HG03025 (cell line): Measurements from ENCODE around the gene ABHD2.
A peak's percentile ranks its signal among the peaks of the same experiment; 100 is the strongest.
"Not testable (repeated sequence)": the region's sequence is repeated elsewhere in the genome, so short reads cannot be mapped to it uniquely, and the experiment has no call there.

Experiments
- ATAC-seq: cut with Tn5 transposase; IDR thresholded peaks from one replicate; pipeline ENCODE4 v1.9.1; 2021; ENCODE audit warnings: mild to moderate bottlenecking, moderate library complexity; ENCODE audit not compliant: unreplicated experiment, low FRiP score

ABHD2 gene

GRCh38 chr15:89087830-89088604 is at the start of gene ABHD2:
Gene ABHD2 (plus strand): TSS chr15:89088456. CDS start chr15:89116328, 27,872 bp downstream.
- ATAC-seq, result peak; percentile 97

DNA sequence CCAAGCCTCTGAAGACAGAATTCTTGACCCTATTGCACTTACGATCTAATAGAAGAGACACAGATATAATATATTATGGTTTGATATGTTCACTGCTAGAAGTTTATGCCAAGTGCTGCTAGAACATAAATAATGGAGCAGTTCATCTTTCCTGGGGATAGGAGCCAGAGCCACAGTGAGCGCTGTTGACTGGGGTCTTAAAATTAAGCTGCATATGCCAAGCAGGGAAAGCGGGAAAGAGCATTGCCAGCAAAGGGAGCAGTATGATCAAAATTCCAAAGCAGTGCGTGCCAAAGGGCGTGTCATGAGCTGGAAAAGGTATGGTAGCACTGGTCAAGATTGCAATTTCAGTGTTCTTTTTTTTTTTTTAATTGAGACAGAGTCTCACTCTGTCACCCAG is 49.1 kb upstream of the ABHD2 start:
- no peak for ATAC-seq

- no peak for ATAC-seq
Observed at GRCh38 chr15:89041507-89041906, 46.7 kb upstream of the ABHD2 start.

- ATAC-seq, result no peak
Observed at GRCh38 chr15:89042387-89042786, 45.9 kb upstream of the ABHD2 start.

GRCh38 chr15:89043031-89044002 is 44.9 kb upstream of the ABHD2 start:
- ATAC-seq, result no peak

GRCh38 chr15:89049016-89049666 is 39.1 kb upstream of the ABHD2 start:
- ATAC-seq, result not testable (repeated sequence)

DNA sequence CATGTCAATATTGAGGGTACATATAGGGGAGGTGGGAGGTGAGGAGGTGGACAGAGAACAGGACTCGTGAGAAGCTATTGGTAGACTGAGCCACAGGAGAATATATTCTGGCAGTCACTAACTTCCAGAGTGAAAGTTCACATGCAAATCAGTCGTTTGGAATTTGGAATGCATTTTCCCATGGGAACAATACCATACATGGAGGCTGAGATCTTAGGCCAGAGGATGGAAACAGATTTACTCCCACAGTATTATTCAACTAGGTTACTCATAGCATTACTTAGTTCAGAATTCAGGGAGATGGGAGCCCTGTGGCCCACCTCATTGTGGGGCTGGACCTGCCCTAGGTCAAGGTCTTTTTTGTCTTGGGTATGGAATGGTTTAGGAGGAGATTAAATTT is 36.4 kb upstream of the ABHD2 start:
- ATAC-seq, result no peak

GRCh38 chr15:89052474-89052873 is 35.8 kb upstream of the ABHD2 start:
- ATAC-seq, result no peak

DNA sequence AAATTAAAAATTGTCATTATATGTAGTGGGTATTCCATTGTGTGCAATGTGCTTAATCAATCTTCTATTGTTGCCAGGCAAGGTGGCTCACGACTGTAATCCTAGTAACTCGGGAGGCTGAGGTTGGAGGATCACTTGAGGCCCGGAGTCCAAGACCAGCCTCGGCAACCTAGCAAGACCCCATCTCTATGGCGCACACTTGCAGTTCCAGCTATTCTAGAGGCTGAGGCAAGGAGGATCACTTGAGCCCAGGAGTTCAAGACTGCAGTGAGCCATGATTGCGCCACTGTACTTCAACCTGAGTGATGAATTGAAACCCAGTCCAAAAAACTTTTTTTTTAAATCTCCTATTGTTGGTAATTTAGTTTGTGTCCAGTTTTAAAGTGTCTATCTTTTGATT is 33.4 kb upstream of the ABHD2 start:
- ATAC-seq, result no peak

- no peak for ATAC-seq
Observed at GRCh38 chr15:89057506-89058133, 30.6 kb upstream of the ABHD2 start.

DNA sequence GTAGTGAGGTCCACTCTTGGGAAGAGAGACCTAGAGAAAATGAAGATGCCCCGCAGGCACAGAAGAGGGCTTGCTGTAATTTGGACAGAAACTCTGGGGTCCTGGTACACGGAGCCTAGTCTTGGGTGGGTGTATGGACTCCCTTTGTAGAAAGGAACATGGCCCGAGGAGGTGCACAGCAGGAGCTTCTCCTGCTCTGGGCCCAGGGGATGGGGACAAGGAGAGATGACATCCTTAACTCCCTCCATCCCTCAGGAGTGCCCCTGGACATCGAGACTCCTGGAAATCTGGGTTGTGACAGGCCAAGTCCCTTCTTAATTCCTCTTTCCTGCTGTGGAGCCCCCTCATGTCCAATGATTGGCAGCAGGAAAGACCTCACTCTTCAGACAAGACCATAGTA is 29.9 kb upstream of the ABHD2 start:
- ATAC-seq, result no peak

GRCh38 chr15:89058876-89059405 is 29.3 kb upstream of the ABHD2 start:
- ATAC-seq, result no peak

- no peak for ATAC-seq
Observed at GRCh38 chr15:89066280-89066679, 22.0 kb upstream of the ABHD2 start.

DNA sequence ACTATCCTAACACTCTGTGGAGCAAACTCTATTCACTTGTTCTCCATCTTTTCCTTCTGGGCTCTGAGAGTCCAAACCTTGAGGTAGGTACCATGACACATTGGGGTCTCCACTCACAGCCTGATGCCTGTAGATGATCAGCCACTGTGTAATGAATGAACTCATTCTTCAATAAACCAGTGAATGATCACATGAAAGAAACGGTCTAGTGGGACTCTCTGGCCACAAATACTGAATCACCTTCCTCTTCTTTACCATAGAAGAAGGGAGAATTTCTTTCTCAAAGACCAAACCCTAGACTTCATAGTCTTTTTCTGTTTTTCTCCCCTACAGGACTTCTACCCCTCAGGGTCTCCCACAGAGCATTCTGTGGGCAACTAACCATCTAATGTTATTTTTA is 20.5 kb upstream of the ABHD2 start:
- no peak for ATAC-seq

DNA sequence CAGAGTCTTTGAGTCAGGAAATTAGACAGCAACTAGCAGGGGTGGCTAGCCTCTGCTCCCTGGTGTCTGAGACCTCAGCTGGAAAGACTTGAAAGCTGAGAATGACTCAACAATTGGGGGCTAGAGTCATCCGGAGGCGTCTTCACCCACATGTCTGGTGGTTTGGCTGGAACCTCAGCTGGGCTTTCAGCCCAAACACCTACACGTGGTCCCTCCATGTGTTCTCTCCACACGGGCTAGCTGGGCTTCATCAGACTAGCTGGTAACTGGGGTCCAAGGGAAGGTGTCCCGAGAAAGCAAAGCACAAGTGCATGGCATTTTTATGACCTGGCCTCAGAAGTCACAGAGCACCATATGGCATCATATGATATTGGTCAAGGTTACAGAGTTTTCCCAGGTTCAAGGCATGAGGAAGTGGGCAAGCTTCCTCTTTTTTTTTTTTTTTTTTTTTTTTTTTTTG is 19.9 kb upstream of the ABHD2 start:
- ATAC-seq, result peak; percentile 87

DNA sequence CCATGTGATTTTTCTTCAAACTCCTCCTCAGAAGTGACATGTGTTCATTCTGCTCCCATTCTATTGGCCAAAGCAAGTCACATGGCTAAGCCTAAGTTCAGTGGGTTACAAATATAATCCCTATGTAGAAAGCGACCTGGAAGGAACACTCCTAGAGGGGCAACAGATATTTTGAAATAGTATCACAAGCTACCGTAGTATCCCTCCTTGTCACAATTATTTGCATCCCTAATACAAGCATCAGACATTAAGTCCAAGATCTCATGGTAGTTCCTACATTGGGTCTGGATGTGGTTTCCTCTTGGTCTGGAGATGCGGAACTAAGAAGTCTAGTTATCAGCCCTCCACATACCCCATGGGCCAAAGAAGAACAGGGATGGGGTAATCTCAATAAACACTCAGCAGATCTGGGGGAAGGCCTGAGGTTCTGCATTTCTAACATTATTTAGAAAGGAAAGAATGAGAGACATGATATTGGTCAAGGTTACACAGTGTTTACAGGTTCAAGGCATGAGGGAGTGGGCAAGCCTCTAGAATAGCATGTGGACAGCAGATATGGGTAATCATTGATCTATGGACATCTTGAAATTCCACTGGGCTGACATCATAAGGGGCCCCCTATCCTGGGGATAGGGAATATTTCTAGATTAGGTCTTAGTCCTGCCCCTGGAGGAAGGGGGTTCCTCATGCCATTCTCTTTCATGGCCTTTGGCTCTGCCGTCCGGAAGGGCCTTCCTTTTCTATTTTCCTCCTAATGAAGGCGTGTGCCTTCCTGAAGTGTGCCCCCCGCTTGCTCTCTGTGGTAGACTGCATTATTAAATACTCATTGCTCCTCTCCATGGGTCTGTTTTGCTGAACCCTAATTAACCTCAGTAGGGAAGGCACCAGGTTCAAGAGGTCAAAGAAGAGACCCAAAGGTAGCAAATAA is 17.8 kb upstream of the ABHD2 start:
- ATAC-seq, result no peak

DNA sequence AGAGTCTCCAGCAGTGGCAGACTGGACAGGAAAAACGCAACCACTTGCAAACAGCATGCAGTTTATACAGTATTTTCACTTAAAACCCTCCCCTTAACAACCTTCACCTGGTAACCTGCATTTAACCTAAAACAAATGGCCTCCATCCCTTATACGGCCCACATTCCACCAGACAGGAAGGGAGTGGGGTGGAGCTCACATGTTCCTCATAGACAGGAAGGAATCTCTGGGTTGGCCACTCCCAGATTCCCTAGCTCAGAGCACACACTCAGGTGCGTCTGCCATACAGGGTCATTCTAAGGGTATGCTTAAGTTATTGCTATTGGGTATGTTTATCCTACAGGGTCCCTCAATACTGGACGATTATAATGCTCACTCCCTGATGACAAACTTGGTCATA is 16.8 kb upstream of the ABHD2 start:
- ATAC-seq, result no peak

- ATAC-seq, result no peak
Observed at GRCh38 chr15:89072277-89072869, 15.9 kb upstream of the ABHD2 start.
